ENCODE measurements around the gene CARS2. TPM values are rescaled to one million over a fixed set of nuclear protein-coding genes. Genes with fewer than 3 reads are reported as not detected.

CARS2 gene
- total RNA-seq, 1 donor from 2014 or later = 36.0 TPM

- Mint-ChIP-seq H3K27ac (ENCODE audit: unreplicated experiment) (peak overlapping the region; percentile 45), H3K4me3 (ENCODE audit: unreplicated experiment) (no peak overlapping the region), H3K9me3 (ENCODE audit: unreplicated experiment) (no peaks in the 10 kb centered on the region), H3K4me1 (ENCODE audit: unreplicated experiment) (peaks cover 12% of the 10 kb centered on the region), H3K36me3 (ENCODE audit: low read depth, unreplicated experiment) (peaks cover 46% of the 10 kb centered on the region), H3K27me3 (ENCODE audit: unreplicated experiment) (peaks cover 12% of the 10 kb centered on the region)
- DNase-seq (ENCODE audit: low spot score) = no peak
- TF ChIP-seq, protein P1, sequence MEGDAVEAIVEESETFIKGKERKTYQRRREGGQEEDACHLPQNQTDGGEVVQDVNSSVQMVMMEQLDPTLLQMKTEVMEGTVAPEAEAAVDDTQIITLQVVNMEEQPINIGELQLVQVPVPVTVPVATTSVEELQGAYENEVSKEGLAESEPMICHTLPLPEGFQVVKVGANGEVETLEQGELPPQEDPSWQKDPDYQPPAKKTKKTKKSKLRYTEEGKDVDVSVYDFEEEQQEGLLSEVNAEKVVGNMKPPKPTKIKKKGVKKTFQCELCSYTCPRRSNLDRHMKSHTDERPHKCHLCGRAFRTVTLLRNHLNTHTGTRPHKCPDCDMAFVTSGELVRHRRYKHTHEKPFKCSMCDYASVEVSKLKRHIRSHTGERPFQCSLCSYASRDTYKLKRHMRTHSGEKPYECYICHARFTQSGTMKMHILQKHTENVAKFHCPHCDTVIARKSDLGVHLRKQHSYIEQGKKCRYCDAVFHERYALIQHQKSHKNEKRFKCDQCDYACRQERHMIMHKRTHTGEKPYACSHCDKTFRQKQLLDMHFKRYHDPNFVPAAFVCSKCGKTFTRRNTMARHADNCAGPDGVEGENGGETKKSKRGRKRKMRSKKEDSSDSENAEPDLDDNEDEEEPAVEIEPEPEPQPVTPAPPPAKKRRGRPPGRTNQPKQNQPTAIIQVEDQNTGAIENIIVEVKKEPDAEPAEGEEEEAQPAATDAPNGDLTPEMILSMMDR (IDR thresholded peaks at IDR 0.05; ENCODE audit: unreplicated experiment) = no peak
These were observed 66.0 kb downstream of the CARS2 start for GRCh38 chr13:110639935-110640334.

- DNase-seq (ENCODE audit: low spot score) = no peak
- TF ChIP-seq, protein P1 (IDR thresholded peaks at IDR 0.05; ENCODE audit: unreplicated experiment) = no peak
- Mint-ChIP-seq H3K4me3 (ENCODE audit: unreplicated experiment) (peak overlapping the region; percentile 72), H3K4me1 (ENCODE audit: unreplicated experiment) (peaks cover 12% of the 10 kb centered on the region), H3K27ac (ENCODE audit: unreplicated experiment) (peak overlapping the region; percentile 45), H3K9me3 (ENCODE audit: unreplicated experiment) (no peaks in the 10 kb centered on the region), H3K27me3 (ENCODE audit: unreplicated experiment) (peaks cover 12% of the 10 kb centered on the region), H3K36me3 (ENCODE audit: low read depth, unreplicated experiment) (peaks cover 49% of the 10 kb centered on the region)
These were observed 66.8 kb downstream of the CARS2 start for GRCh38 chr13:110638814-110639806.

- Mint-ChIP-seq H3K9me3 (ENCODE audit: unreplicated experiment) (no peaks in the 10 kb centered on the region), H3K27ac (ENCODE audit: unreplicated experiment) (no peak overlapping the region), H3K4me3 (ENCODE audit: unreplicated experiment) (peak overlapping the region; percentile 72), H3K4me1 (ENCODE audit: unreplicated experiment) (peaks cover 12% of the 10 kb centered on the region), H3K27me3 (ENCODE audit: unreplicated experiment) (peaks cover 12% of the 10 kb centered on the region), H3K36me3 (ENCODE audit: low read depth, unreplicated experiment) (peaks cover 49% of the 10 kb centered on the region)
- no peak for DNase-seq (ENCODE audit: low spot score)
- TF ChIP-seq, protein P1 (IDR thresholded peaks at IDR 0.05; ENCODE audit: unreplicated experiment) = no peak
These were observed 67.7 kb downstream of the CARS2 start for GRCh38 chr13:110638257-110638656.

DNA sequence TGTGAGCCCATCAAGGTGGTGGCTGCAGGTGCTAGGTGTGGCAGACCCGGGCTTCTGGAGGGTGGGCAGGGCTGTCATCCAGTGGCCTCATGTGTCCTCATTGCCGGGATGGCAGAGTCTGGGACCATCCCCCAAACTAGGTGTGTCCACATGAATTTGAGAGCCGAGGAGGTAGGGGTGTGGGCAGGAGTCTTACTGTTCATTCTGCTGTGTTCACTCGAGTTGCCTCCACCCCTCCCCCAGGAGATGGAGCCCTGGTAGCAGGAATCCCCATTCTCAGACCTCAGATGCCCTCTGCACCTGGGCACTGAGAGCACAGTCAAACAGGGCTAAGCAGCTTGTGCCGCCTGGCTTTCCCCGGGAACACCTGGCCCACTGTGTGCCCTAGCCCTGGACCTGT is 68.2 kb downstream of the CARS2 start:
- DNase-seq (ENCODE audit: low spot score) = no peak
- Mint-ChIP-seq H3K27me3 (ENCODE audit: unreplicated experiment) (peaks cover 7% of the 10 kb centered on the region), H3K4me1 (ENCODE audit: unreplicated experiment) (peaks cover 12% of the 10 kb centered on the region), H3K27ac (ENCODE audit: unreplicated experiment) (no peak overlapping the region), H3K36me3 (ENCODE audit: low read depth, unreplicated experiment) (peaks cover 44% of the 10 kb centered on the region), H3K9me3 (ENCODE audit: unreplicated experiment) (no peaks in the 10 kb centered on the region), H3K4me3 (ENCODE audit: unreplicated experiment) (no peak overlapping the region)
- TF ChIP-seq, protein P1 (IDR thresholded peaks at IDR 0.05; ENCODE audit: unreplicated experiment) = no peak

DNA sequence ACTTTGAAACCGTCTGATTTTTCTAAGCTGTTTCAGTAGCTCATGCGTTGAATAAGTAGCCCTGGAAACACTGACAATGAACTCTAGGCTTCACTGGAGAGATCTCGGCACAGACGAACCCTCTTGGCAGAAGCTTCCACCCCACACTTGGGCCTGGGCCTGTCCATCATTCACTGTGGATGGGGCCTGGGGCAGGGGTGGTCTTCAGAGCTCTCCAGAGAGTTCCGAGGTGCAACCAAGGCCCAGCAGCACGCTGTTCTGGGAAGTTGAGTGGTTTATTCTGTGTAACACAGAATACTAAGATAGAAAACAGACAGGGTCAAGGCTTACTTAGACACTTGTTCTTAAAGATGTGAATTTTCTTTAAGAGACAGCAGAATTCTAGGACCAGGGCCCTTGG is 68.6 kb downstream of the CARS2 start:
- H3K36me3 Mint-ChIP-seq (ENCODE audit: low read depth, unreplicated experiment) = peaks cover 44% of the 10 kb centered on the region
- no peak overlapping the region for H3K27ac Mint-ChIP-seq (ENCODE audit: unreplicated experiment)
- peaks cover 12% of the 10 kb centered on the region for H3K4me1 Mint-ChIP-seq (ENCODE audit: unreplicated experiment)
- no peaks in the 10 kb centered on the region for H3K9me3 Mint-ChIP-seq (ENCODE audit: unreplicated experiment)
- H3K4me3 Mint-ChIP-seq (ENCODE audit: unreplicated experiment) = peak overlapping the region; percentile 47
- DNase-seq (ENCODE audit: low spot score) = no peak
- TF ChIP-seq, protein P1 (IDR thresholded peaks at IDR 0.05; ENCODE audit: unreplicated experiment) = no peak
- peaks cover 6% of the 10 kb centered on the region for H3K27me3 Mint-ChIP-seq (ENCODE audit: unreplicated experiment)

All from endothelial cell (in vitro differentiated cells).